ENCODE measurements around the gene SLC15A5.

Gene SLC15A5

DNA sequence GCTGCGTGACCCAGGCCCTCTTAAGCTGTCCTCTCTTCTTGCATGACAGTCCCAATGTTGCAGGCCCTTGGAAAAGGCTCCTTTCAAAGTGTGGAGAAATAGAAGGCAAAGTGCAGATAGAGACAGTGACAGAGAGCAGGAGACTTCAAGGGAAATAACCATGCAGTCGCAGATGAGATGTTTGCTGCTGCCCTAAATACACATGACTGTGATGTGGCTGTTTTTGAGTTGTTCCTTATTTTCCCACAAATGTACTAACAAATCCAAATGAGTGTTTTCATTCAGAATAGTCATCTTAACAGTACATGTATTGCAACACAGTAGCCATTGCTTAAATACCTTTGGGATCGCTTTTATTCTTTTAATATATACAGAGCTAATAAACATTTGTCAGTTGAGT is 101.6 kb downstream of the SLC15A5 start:
- no peak for DNase-seq (ENCODE audit: low read depth in 2 of 2)

GRCh38 chr12:16174282-16174681 is 103.2 kb downstream of the SLC15A5 start:
- no peak for DNase-seq (ENCODE audit: low read depth in 2 of 2)

DNA sequence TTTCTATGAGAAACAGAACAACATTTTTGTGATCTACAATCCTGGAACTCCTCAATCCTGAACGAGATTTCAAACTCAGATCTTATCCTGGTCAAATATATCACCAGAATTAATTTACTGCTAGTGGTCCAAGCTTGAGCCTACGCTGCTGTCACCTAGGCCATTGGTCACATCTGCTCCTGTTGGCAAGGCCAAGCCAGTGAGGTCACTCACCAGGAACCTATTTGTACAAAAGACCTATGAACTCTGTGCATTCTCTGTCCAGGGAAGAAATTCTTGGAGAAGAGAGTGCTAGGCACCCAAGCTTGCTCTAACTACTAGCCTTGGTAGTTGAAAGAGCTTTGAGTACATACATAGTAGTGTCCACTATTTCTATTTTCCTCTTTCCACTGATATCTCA is 106.1 kb downstream of the SLC15A5 start:
- no peak for DNase-seq (ENCODE audit: low read depth in 2 of 2)

DNA sequence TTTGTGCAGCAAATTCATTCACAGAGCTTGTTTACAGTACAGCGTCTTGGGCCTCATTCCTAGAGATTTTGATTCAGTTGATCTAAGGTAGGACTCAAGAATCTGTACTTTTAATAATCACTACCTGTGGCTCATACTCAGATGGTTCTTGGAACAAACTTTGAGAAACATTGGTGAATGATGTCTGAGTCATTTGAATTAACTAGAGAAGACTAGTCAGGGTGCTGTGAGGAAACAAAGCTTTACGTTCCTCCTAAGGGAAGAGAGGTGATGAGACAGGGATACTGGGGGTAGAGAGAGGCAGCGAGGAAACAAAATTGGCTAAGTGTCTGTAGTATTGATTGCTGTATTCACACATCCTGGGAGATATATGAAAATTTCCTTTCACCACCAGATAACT is 109.4 kb downstream of the SLC15A5 start:
- DNase-seq (ENCODE audit: low read depth in 2 of 2) = no peak

- no peak for DNase-seq (ENCODE audit: low read depth in 2 of 2)
Observed at GRCh38 chr12:16166563-16167470, 110.7 kb downstream of the SLC15A5 start.

- no peak for DNase-seq (ENCODE audit: low read depth in 2 of 2)
Observed at GRCh38 chr12:16165506-16165905, 112.0 kb downstream of the SLC15A5 start.

DNA sequence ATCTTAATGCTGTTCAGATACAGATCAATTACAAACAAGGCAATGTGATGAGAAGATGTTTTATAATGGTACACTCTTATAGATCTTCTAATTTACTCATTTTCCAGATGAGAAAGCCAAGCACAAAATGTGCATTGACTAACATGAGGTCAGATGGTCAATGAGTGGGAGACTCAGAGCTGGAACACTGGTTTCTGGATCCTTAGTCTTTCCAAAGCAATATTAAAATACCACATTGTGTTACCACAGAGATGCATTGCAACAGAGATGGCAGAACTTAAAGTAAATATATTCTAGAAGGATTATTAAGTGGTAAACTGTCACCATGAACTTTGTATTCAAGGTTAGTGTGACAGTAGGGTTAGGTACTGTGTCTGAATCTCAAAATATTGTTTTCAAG is 113.6 kb downstream of the SLC15A5 start:
- DNase-seq (ENCODE audit: low read depth in 2 of 2) = no peak

- DNase-seq (ENCODE audit: low read depth in 2 of 2) = no peak
Observed at GRCh38 chr12:16163146-16163545, 114.3 kb downstream of the SLC15A5 start.

DNA sequence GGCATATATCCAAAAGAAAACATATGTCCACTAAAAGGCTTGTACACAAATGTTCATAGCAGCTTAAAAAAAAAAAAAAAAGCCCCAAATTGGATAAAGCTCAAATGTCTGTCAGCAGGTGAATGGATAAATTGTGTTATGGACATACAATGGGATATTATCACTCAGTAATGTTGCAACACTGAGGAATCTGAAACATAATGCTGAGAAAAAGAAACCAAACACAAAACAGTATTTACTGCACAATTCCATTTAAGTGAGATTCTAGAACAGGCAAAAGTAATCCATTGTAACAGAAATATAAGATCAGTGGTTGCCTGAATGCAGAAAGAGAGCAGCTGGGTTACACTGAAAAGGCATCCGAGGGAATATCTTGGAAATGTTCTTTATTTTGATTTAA is 117.9 kb downstream of the SLC15A5 start:
- DNase-seq (ENCODE audit: low read depth in 2 of 2) = no peak

DNA sequence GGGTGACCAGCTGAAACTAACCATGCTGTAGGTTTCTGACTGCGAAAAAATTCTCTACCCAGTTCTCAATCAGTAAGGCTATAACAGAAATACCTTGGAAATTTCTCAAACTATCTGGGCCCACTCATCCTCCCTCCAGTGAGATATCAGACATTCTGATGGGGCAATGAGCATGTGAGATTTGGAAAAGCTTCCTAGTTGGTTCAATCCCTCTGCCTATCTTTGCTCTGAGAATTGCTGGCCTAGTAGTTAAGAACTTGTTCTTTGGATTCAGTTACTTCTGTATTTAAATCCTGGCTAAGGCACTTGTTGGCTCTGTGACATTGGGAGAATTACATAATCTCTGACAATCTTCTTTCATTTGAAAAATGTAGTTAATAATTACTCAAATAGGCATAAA is 119.4 kb downstream of the SLC15A5 start:
- DNase-seq (ENCODE audit: low read depth in 2 of 2) = no peak

DNA sequence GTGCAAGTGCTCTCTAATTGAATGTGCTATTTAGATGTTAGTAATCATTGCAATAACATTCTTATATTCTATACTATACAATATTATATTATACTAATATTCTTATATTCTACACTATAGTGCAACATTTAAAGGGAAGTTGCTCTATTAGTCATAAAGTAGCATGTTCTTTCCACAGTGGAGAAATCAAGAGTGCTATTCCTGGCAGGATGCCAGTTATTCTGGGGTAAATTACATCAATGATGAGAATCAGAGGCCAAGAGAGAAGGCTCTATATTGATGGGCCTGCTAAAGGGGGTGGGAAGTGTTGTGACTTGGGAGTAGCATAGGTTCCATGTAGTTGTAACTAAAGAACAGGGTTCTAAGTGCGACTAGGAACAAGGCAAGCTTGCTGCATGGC is 121.5 kb downstream of the SLC15A5 start:
- DNase-seq (ENCODE audit: low read depth in 2 of 2) = no peak

GRCh38 chr12:16154990-16155389 is 122.5 kb downstream of the SLC15A5 start:
- no peak for DNase-seq (ENCODE audit: low read depth in 2 of 2)

DNA sequence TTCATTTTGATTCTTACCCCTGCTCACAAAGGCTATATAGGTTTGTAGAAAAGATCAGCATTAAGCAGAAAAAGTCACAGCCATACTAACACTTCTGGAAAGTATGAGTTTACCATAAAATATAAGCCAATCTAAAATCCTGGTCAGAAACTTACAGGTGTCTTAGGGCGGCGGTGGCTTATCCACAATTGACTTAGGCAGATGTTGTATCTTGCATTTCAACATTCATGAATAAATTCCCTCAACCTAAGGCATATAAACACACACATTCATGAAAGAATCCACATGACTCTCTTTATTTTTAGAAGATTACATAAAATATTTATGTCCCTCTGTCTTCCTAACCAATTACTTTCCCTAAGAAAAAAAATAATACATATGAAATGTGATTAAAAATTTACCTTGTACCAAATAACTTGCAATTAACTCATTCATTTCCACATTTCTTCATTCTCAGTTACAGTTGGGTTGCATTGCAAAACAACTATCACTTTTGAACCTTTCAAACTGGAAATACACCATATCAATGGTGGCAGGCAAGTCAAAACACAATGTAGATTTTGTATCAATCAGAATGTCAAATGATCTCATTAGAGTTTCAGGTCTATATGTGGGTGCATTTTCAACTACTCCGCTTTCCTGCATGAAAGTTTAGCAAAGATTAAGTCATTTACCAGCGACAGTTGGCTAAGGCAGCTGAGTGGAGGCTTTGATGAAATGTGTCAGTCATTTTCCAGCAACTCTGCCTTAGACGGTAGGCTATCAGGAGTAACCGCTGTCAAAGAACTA is 124.4 kb downstream of the SLC15A5 start:
- DNase-seq (ENCODE audit: low read depth in 2 of 2) = no peak

DNA sequence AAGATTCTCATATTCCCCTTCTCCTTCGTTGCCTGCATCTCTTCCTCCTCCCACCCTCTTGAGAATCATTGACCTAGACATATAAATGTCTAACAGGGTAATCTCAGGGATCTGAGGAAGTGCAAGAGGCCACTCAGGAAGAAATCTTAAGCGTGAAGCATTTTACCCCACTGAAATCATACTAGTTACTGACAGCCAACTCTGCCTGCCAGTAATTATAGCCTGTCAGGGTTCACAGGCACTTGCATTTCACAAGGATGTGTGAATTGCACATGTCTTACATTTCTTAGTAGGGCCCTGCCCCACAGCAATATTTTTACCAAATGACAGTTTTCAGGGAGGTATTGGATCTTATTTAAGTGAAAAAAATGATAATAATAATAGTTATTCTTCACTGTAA is 127.2 kb downstream of the SLC15A5 start:
- no peak for DNase-seq (ENCODE audit: low read depth in 2 of 2)

DNA sequence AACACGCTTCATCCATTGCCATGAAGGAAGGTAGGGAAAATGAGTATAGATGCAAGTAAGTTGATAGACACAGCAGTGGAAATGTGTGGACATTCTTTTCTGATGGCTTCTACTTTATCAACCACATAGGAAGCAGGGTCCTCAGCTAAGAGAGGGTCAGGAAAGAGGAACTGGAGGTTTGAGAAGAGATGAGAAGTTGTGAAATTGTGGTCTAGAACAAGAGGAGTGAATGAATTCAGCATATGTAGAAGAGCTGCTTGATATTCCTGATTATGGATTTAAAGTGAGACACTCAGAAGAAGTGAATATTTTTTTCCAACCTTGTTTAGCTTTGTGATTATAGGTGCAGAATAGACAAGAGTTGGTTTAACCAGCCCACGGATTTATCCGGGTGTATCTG is 128.5 kb downstream of the SLC15A5 start:
- DNase-seq (ENCODE audit: low read depth in 2 of 2) = no peak

All from stimulated activated CD8-positive, alpha-beta memory T cell treated with anti-CD3 and anti-CD28 coated beads, Interleukin-15, amount 100 ng/mL, for 48 hours (primary cell).